K562 (cell line): Measurements from ENCODE around the gene CNTN5. TPM values are rescaled to one million over a fixed set of nuclear protein-coding genes. Genes with fewer than 3 reads are reported as not detected.

Experiments
- ATAC-seq: fragments of 200-7000 bp; cut with Tn5 transposase; 3 replicates; pipeline ENCODE4 v1.9.1; 2020; ENCODE audit warnings: moderate library complexity
- BruUV-seq: library from RNA; stranded (reverse); fragments of 400-500 nt; replicated peaks from 2 replicates; lab custom pipeline; 2021; lab: Mats Ljungman, UMichigan
- CTCF ChIA-PET: fragments of 300-600 bp; formaldehyde crosslinking; extraction: SDS; loops from one replicate; lab custom pipeline; 2021; ENCODE audit warnings: low intra/inter-chr PET ratio; lab: Yijun Ruan, JAX
- POLR2A ChIA-PET: fragments of 300-600, 350-650 bp; sonication (Branson Sonifier 250); formaldehyde crosslinking; extraction: SDS; loops from one replicate; lab custom pipeline; 2021; ENCODE audit warnings: antibody characterized with exemption, inconsistent platforms; lab: Yijun Ruan, JAX
- DNase-seq, 4 experiments: peaks; one replicate each; pipeline versions ENCODE4 v3.0.0 to v3.0.0-alpha.2; 2011 to 2018; ENCODE audit warnings: low spot score in 3 of 4, mixed read lengths in 3 of 4; ENCODE audit errors: extremely low read depth in 1 of 4
- FAIRE-seq: peaks from 2 replicates; lab custom pipeline; 2011; peaks lifted over from hg19 to GRCh38; lab: Jason Lieb, UNC
- H2AFZ ChIP-seq: 2 replicates; pipeline ENCODE4 v1.6.0; 2011; ENCODE audit warnings: low read depth, low read length, control low read depth, inconsistent platforms
- H3K27ac ChIP-seq: fragments of 200-600 bp; 3 replicates; pipeline ENCODE4 v1.8.0; 2011; ENCODE audit warnings: low read depth, mild to moderate bottlenecking, control low read depth, inconsistent platforms, low read length, moderate library complexity, mixed read lengths; ENCODE audit errors: extremely low read depth
- H3K27me3 ChIP-seq, 2 experiments: fragments of 300-600 bp in 1 of 2; 2 replicates in 1 of 2; 3 replicates in 1 of 2; pipeline versions ENCODE4 v1.6.0 to v1.8.0; 2011; ENCODE audit warnings: inconsistent platforms in 2 of 2, low read length in 2 of 2, mild to moderate bottlenecking in 1 of 2, mixed read lengths in 1 of 2, moderate library complexity in 1 of 2; ENCODE audit not compliant: control insufficient read depth in 2 of 2, insufficient read depth in 2 of 2
- H3K36me3 ChIP-seq: fragments of 300-600 bp; 3 replicates; pipeline ENCODE4 v1.8.0; 2011; ENCODE audit warnings: mild to moderate bottlenecking, low read length, inconsistent platforms; ENCODE audit not compliant: control insufficient read depth, insufficient read depth
- H3K4me1 ChIP-seq, 2 experiments: fragments of 200-600 bp in 1 of 2; replicated peaks in 1 of 2; 2 replicates in 1 of 2; 3 replicates in 1 of 2; pipeline versions ENCODE4 v1.5.1 to v1.8.0; 2011; ENCODE audit warnings: inconsistent platforms in 2 of 2, low read length in 2 of 2, mild to moderate bottlenecking in 1 of 2, mixed read lengths in 1 of 2, moderate library complexity in 1 of 2; ENCODE audit not compliant: control insufficient read depth in 2 of 2, insufficient read depth in 2 of 2
- H3K4me2 ChIP-seq: 2 replicates; pipeline ENCODE4 v1.6.1; 2011; ENCODE audit warnings: low read length, control low read depth, inconsistent platforms, mixed read lengths; ENCODE audit not compliant: insufficient read depth
- H3K4me3 ChIP-seq: fragments of 200-600 bp; sonication (generic), shearing (Covaris generic); 2 replicates; pipeline ENCODE4 v1.5.1; 2016; ENCODE audit warnings: control low read depth, inconsistent platforms
- H3K79me2 ChIP-seq: fragments of 200-600 bp; 3 replicates; pipeline ENCODE4 v1.8.0; 2011; ENCODE audit warnings: low read length, inconsistent platforms; ENCODE audit not compliant: control insufficient read depth, insufficient read depth
- H3K9ac ChIP-seq, 2 experiments: 2 replicates each; pipeline versions ENCODE4 v1.6.0 to v1.6.1; 2011; ENCODE audit warnings: low read depth in 2 of 2, low read length in 2 of 2, control low read depth in 1 of 2, inconsistent platforms in 1 of 2, mild to moderate bottlenecking in 1 of 2, mixed read lengths in 1 of 2; ENCODE audit not compliant: insufficient read depth in 1 of 2
- H3K9me1 ChIP-seq: one replicate; pipeline ENCODE4 v1.6.0; 2011; ENCODE audit warnings: inconsistent platforms, mild to moderate bottlenecking, low read length, moderate library complexity; ENCODE audit not compliant: control insufficient read depth, insufficient read depth
- H3K9me3 ChIP-seq: replicated peaks from 2 replicates; pipeline ENCODE4 v1.5.1; 2011; ENCODE audit warnings: low read depth, low read length, inconsistent platforms; ENCODE audit not compliant: control insufficient read depth, insufficient read depth
- H4K20me1 ChIP-seq: replicated peaks from 2 replicates; pipeline ENCODE4 v1.6.1; 2011; ENCODE audit warnings: low read length, inconsistent platforms, mixed read lengths; ENCODE audit not compliant: control insufficient read depth, insufficient read depth
- HDAC2 ChIP-seq: fragments of 450-650 bp; IDR thresholded peaks from 2 replicates; pipeline ENCODE4 v1.6.1; 2016; ENCODE audit warnings: mild to moderate bottlenecking
- ID3 ChIP-seq, 2 experiments: fragments of 250-450 bp in 1 of 2; fragments of 450-650 bp in 1 of 2; sonication (Bioruptor Pico) in 1 of 2; IDR thresholded peaks; 2 replicates each; pipeline versions ENCODE4 v1.6.1 to v1.8.0; 2016 to 2021; ENCODE audit warnings: mild to moderate bottlenecking in 2 of 2, moderate library complexity in 2 of 2, missing compliant biosample characterization in 1 of 2, missing genetic modification characterization in 1 of 2
- MEIS2 ChIP-seq: fragments of 450-650 bp; IDR thresholded peaks from 2 replicates; pipeline ENCODE4 v1.6.1; 2014; ENCODE audit warnings: mild to moderate bottlenecking; ENCODE audit not compliant: partially characterized antibody
- MLX ChIP-seq, 2 experiments: fragments of 450-650 bp in 1 of 2; sonication (generic) in 1 of 2; formaldehyde crosslinking; conservative IDR thresholded peaks; 2 replicates each; pipeline versions ENCODE4 v1.4.0 to v1.8.1; 2020 to 2022; ENCODE audit warnings: mild to moderate bottlenecking in 1 of 2, missing genetic modification reagents in 1 of 2
- MXD1 ChIP-seq: fragments of 250-450 bp; sonication (Bioruptor Pico); IDR thresholded peaks from 2 replicates; pipeline ENCODE4 v1.8.0; 2021; ENCODE audit warnings: borderline replicate concordance, mild to moderate bottlenecking, moderate library complexity; ENCODE audit not compliant: poor library complexity, severe bottlenecking
- NFE2 ChIP-seq: IDR thresholded peaks from 2 replicates; pipeline ENCODE4 v1.6.1; 2014; ENCODE audit warnings: antibody characterized with exemption, low read depth
- PML ChIP-seq: IDR thresholded peaks from 2 replicates; pipeline ENCODE4 v1.6.1; 2012; ENCODE audit warnings: low read length, inconsistent platforms
- ZBTB11 ChIP-seq, 3 experiments: fragments of 200-800 bp in 1 of 3; fragments of 250-450 bp in 1 of 3; fragments of 450-650 bp in 1 of 3; sonication (Bioruptor Pico) in 1 of 3; sonication (Bioruptor generic) in 1 of 3; formaldehyde crosslinking in 1 of 3; IDR thresholded peaks; 2 replicates each; pipeline versions ENCODE4 v1.6.1 to v1.8.0; 2016 to 2022; ENCODE audit warnings: mild to moderate bottlenecking in 2 of 3, missing genetic modification characterization in 2 of 3, missing compliant biosample characterization in 1 of 3, moderate library complexity in 1 of 3
- ZMIZ1 ChIP-seq, 2 experiments: fragments of 150-350 bp in 1 of 2; IDR thresholded peaks; 2 replicates each; pipeline ENCODE4 v1.6.1; 2012 to 2016; ENCODE audit warnings: low read depth in 2 of 2, low read length in 2 of 2, mild to moderate bottlenecking in 1 of 2, moderate library complexity in 1 of 2
- in situ Hi-C: fragments of 300-500 bp; cut with MboI; formaldehyde crosslinking; loops from 4 replicates; pipeline ENCODE4 v1.15.0; 2018; ENCODE audit warnings: inconsistent platforms, mixed read lengths
- intact Hi-C: fragments of 100-400 bp; cut with micrococcal nuclease; formaldehyde crosslinking; loops from 2 replicates; pipeline ENCODE4 v1.14.2; 2022
- polyA plus RNA-seq, 8 experiments: library from polyadenylated mRNA; depleted of rRNA in 4 of 8; stranded (reverse) in 5 of 8; unstranded in 3 of 8; fragments of >200 nt; fragmentation: Nextera tagmentation in 2 of 8; fragmentation: Illumina TruSeq in 1 of 8; extraction: Ambion mirVana in 2 of 8; extraction: Trizol in 1 of 8; gene quantifications; 2 replicates each; pipeline versions ENCODE4 v1.2.1 to v1.2.3, GENCODE V29; 2011 to 2014; ENCODE audit warnings: inconsistent platforms in 1 of 8, missing spikeins in 1 of 8
- total RNA-seq, 7 experiments: library from RNA; depleted of rRNA in 6 of 7; stranded (reverse); fragments of >200 nt in 6 of 7; fragmentation: Illumina TruSeq in 2 of 7; extraction: Trizol in 2 of 7; gene quantifications; 2 replicates each; pipeline versions ENCODE4 v1.2.1 to v1.2.3, GENCODE V29; 2011 to 2021; ENCODE audit warnings: low replicate concordance in 1 of 7

Gene CNTN5
- total and polyA plus RNA-seq, 9 of the 15 experiments (the other 6 are each of a cell fraction or from before 2014, with no cell fraction given) = 0.03 TPM; not detected in 8

GRCh38 chr11:100174881-100175280 lies 1154.1 kb downstream of the CNTN5 start (continued):
- TF ChIP-seq ZMIZ1 (IDR thresholded peaks at IDR 0.05; ENCODE audit: low read depth in 2 of 2, low read length in 2 of 2) (no peak), NFE2 (no peak), ID3 (CRISPR knock-in tag; IDR thresholded peaks at IDR 0.05) (no peak), ID3 (tag; IDR thresholded peaks at IDR 0.05) (no peak), HDAC2 (no peak)

GRCh38 chr11:100176456-100176855 lies 1155.7 kb downstream of the CNTN5 start:
- FAIRE-seq = no peak
- no peak for DNase-seq
- H3K4me2 ChIP-seq = no peak overlapping the region
- no peaks in the 10 kb centered on the region for H3K9me3 ChIP-seq
- no peak overlapping the region for H2AFZ ChIP-seq
- H3K27me3 ChIP-seq = no peaks in the 10 kb centered on the region
- no peak for ATAC-seq
- no peak overlapping the region for H3K4me3 ChIP-seq
- no peaks in the 10 kb centered on the region for H4K20me1 ChIP-seq
- no peaks in the 10 kb centered on the region for H3K4me1 ChIP-seq
- ChIA-PET CTCF (no interaction called here), POLR2A (no interaction called here)
- H3K9ac ChIP-seq = no peak overlapping the region
- no TSS peak for BruUV-seq
- intact Hi-C loops (no loop called here), in situ Hi-C loops (no loop called here)
- no peaks in the 10 kb centered on the region for H3K79me2 ChIP-seq
- no peak overlapping the region for H3K27ac ChIP-seq
- no peaks in the 10 kb centered on the region for H3K36me3 ChIP-seq
- no peaks in the 10 kb centered on the region for H3K9me1 ChIP-seq
- TF ChIP-seq MLX (CRISPR knock-in tag; conservative IDR thresholded peaks at IDR 0.05) (no peak), MEIS2 (no peak), PML (no peak), ZBTB11 (CRISPR knock-in tag; IDR thresholded peaks at IDR 0.05) (no peak), MXD1 (CRISPR knock-in tag) (no peak)
